Epithelial cell of proximal tubule (primary cell): ENCODE data around the gene CHPF2. TPM values are rescaled to one million over a fixed set of nuclear protein-coding genes. Genes with fewer than 3 reads are reported as not detected.

Source experiments
- DNase-seq: peaks from one replicate; pipeline ENCODE4 v3.0.0-alpha.2; 2011; ENCODE audit warnings: low read depth
- H3K4me3 ChIP-seq: 2 replicates; pipeline ENCODE4 v1.5.1; 2011; ENCODE audit warnings: low read depth, mild to moderate bottlenecking, low read length
- total RNA-seq: library from RNA; depleted of rRNA; stranded (reverse); fragments of >200 nt; gene quantifications from 2 replicates; pipeline ENCODE4 v1.2.3, GENCODE V29; 2015
- TF ChIP-seq, protein P1 (sequence below): conservative IDR thresholded peaks from 2 replicates; pipeline ENCODE4 v1.5.1; 2012; ENCODE audit warnings: low read depth, mild to moderate bottlenecking, low read length

The CHPF2 gene
- total RNA-seq, 1 donor from 2014 or later = 40.1 TPM

DNA sequence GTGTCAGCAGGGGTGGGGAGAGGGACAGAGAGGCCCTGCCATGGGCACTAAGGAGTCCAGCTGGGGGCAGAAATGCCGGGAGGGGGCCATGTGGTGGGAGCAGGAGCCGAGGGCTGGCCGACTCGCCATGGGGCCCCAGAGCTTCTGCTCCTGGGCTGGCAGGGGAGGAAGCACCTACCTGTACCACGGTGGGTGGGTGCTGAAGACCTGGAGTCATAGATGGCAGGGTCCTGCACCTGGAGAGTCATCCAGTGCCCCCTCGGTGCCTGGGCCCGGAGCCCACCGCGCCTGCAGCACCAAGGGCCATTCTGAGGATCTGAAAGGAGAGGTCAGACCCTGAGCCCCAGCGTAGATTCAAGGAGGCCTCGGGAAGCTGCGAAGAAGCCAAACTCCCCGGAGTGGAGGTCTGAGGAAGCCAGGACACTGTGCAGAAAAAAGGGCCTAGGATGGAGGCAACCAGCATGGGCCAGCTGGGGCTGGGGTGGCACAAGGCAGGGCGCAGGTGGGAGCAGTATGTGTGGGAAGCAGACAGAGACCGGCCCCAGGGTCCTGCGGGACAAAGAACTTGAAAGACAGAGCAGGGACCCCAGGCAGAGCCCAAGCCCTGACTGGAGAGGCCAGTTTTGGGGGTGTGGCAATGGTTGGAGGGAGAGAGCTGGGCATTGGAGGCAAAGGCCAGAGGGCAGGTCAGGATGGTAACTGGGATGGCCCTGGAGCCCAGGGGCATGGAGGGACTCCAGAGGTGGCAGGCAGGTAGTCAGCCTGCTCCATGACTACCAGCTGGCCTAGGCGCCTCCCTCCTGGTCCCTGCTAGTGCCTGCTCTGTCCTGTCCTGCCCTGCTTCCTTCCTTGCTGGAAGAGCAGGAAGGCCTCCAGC is 42.9 kb downstream of the CHPF2 start:
- DNase-seq = no peak
- H3K4me3 ChIP-seq = no peak overlapping the region
- TF ChIP-seq, protein P1, sequence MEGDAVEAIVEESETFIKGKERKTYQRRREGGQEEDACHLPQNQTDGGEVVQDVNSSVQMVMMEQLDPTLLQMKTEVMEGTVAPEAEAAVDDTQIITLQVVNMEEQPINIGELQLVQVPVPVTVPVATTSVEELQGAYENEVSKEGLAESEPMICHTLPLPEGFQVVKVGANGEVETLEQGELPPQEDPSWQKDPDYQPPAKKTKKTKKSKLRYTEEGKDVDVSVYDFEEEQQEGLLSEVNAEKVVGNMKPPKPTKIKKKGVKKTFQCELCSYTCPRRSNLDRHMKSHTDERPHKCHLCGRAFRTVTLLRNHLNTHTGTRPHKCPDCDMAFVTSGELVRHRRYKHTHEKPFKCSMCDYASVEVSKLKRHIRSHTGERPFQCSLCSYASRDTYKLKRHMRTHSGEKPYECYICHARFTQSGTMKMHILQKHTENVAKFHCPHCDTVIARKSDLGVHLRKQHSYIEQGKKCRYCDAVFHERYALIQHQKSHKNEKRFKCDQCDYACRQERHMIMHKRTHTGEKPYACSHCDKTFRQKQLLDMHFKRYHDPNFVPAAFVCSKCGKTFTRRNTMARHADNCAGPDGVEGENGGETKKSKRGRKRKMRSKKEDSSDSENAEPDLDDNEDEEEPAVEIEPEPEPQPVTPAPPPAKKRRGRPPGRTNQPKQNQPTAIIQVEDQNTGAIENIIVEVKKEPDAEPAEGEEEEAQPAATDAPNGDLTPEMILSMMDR = no peak

DNA sequence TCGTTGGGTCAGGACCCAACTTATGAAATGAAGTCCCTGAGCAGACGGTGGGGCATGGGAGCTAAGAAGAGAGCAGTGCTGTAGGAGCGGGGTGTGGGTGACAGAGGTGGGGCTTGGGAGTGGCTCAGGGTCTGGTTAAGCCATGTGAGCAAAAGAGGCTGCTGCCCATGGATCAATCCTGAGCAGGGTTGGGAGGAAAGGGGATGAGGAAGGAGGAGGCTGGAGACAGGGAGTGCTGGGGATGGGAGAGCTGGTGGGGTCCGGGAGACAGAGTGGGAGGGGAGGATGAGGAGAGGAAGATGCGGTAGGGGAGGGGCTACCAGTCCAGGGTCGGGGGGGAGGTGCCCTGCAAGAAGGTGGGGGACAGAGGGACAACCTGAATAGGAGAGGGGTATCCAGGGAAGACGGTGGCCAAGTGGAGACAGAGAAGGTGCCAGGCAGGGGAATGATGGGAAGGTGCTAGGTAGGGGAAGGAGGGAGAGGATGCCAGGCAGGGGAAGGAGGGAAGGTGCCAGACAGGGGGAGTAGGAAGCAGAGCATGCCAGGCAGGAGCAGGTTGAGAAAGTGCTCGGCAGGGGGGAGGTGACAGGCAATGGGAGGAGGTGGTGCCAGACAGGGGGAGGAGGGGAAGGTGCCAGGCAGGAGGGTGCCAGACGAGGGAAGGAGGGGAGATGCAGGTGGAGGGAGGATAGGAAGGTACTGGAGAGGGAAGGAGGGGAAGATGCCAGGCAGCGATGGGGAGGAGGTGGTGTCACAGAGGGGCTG is 43.7 kb downstream of the CHPF2 start:
- no peak for DNase-seq
- TF ChIP-seq, protein P1 = no peak
- peak overlapping the region; percentile 50 for H3K4me3 ChIP-seq

DNA sequence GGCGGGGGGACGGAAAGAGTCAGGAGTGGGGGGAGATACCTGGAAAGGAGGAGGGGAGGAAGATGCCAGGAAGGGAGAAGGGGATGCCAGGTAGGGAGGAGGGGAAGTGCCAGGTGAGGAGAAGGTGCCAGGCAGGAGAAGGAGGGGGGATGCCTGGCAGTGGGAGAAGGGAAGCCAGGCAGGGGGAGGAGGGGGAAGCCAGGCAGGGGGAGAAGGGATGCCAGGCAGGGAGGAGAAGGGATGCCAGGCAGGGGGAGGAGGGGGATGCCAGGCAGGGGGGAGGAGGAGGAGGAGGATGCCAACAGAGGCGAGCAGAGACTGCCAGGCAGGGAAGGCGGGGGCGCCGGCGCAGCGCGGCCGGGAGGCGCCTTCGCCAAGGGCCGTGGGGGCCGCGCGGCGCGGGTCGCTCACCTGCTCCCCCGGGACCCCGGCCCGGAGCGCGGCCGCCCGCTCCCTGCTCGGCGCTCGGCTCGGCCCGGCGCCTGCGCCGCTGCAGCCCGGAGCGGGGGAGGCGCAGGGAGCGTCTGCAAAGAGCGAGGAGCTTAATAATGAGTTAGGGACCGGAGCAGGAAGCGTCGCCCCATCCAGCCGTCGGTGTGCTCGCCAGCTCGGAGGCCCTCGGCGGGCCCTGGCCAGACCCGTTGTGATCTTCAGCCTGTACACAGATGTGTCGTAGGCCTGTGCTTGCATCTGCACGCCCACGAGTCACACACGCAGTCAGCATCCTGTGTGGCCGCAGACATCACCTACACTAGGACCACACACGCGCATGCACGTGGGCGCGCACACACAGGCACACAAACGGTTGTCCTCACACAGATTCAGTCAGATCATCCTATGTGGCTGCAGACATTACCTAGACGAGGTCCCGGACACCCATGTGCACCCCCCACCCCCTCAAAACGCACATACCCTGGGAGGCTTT is 44.6 kb downstream of the CHPF2 start:
- peak overlapping the region; percentile 50 for H3K4me3 ChIP-seq
- no peak for DNase-seq
- TF ChIP-seq, protein P1 = no peak

DNA sequence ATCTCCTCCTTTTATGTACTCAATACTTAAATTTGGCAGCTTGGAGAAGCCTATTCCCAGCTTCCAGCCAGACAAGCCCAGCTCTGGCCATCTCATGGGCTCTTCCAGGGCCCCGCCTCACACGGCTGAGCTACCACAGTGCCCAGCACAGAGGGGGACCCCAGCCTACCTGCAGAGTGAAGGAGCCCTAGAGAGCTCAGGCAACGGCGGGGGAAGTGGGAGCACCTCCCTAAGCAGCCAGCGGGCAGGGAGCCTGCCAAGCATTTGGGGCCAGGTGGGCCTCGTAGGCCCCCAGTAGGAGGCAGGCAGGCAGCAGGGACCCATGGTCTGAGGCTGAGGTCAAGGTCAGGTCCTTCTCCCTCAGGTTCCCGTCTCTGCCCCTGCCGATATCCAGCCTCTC is 45.3 kb downstream of the CHPF2 start:
- TF ChIP-seq, protein P1 = no peak
- DNase-seq = no peak
- H3K4me3 ChIP-seq = no peak overlapping the region

DNA sequence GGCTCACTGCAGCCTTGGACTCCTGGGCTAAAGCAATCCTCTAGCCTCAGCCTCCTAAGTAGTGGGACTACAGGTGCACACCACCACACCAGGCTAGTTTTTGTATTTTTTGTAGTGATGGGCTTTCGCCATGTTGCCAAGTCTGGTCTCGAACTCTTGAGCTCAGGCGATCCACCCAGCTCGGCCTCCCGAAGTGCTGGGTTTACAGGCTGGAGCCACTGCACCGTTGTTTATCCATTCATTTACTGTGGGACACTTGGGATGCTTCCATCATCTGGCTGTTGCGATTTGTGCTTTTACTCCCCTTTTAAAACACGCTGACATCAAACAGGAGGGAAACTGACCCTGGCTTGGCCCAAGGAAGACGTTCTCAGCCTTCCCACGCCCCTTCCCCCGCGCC is 46.7 kb downstream of the CHPF2 start:
- no peak for DNase-seq
- TF ChIP-seq, protein P1 = no peak
- H3K4me3 ChIP-seq = no peak overlapping the region

DNA sequence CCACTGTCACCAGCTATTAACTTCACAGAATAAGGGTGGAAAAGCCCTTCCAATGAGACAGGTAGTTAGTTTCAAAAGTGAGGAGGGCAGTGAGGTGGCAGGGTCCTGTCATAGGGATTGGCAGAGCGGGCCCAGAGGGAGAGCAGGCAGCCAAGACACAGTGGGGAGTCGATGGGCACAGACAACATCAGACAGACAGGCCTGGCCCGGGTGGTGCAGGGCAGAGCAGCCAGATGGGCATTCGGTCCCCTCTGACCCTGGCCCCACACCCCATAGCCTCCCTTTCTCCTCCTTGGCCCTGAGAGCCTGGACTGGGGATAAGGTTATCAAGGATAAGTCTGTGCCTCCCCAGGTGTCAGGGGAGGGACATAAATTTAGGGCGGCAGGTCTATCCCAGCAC is 47.6 kb downstream of the CHPF2 start:
- H3K4me3 ChIP-seq = no peak overlapping the region
- DNase-seq = no peak
- TF ChIP-seq, protein P1 = no peak
